Measurements from ENCODE around the gene SORCS2. TPM values are rescaled to one million over a fixed set of nuclear protein-coding genes. Genes with fewer than 3 reads are reported as not detected.

The SORCS2 gene
- polyA plus RNA-seq, 4 donors = 5.8 to 64.8 (median 8.9) TPM

- no peak for DNase-seq (ENCODE audit: low read depth in 4 of 4, low spot score in 3 of 4)
These were observed 420.1 kb downstream of the SORCS2 start for GRCh38 chr4:7612311-7612897.

GRCh38 chr4:7614350-7614949 is 422.1 kb downstream of the SORCS2 start:
- no peak for DNase-seq (ENCODE audit: low read depth in 4 of 4, low spot score in 3 of 4)

GRCh38 chr4:7616193-7616592 is 423.9 kb downstream of the SORCS2 start:
- no peak for DNase-seq (ENCODE audit: low read depth in 4 of 4, low spot score in 3 of 4)

- DNase-seq (ENCODE audit: low read depth in 4 of 4, low spot score in 3 of 4) = no peak
These were observed 426.0 kb downstream of the SORCS2 start for GRCh38 chr4:7618361-7618760.

- DNase-seq (ENCODE audit: low read depth in 4 of 4, low spot score in 3 of 4) = no peak
These were observed 427.9 kb downstream of the SORCS2 start for GRCh38 chr4:7620086-7620813.

GRCh38 chr4:7620814-7621176 is 428.5 kb downstream of the SORCS2 start:
- DNase-seq (ENCODE audit: low read depth in 4 of 4, low spot score in 3 of 4) = no peak

- DNase-seq (ENCODE audit: low read depth in 4 of 4, low spot score in 3 of 4) = no peak
These were observed 429.1 kb downstream of the SORCS2 start for GRCh38 chr4:7621252-7622035.

- no peak for DNase-seq (ENCODE audit: low read depth in 4 of 4, low spot score in 3 of 4)
These were observed 430.0 kb downstream of the SORCS2 start for GRCh38 chr4:7622371-7622770.

GRCh38 chr4:7623468-7623867 is 431.1 kb downstream of the SORCS2 start:
- DNase-seq (ENCODE audit: low read depth in 4 of 4, low spot score in 3 of 4) = no peak

GRCh38 chr4:7624396-7624980 is 432.1 kb downstream of the SORCS2 start:
- DNase-seq (ENCODE audit: low read depth in 4 of 4, low spot score in 3 of 4) = no peak

- no peak for DNase-seq (ENCODE audit: low read depth in 4 of 4, low spot score in 3 of 4)
These were observed 432.7 kb downstream of the SORCS2 start for GRCh38 chr4:7625071-7625470.

GRCh38 chr4:7626531-7626930 is 434.2 kb downstream of the SORCS2 start:
- no peak for DNase-seq (ENCODE audit: low read depth in 4 of 4, low spot score in 3 of 4)

GRCh38 chr4:7627251-7628250 is 435.2 kb downstream of the SORCS2 start:
- no peak for DNase-seq (ENCODE audit: low read depth in 4 of 4, low spot score in 3 of 4)

GRCh38 chr4:7628432-7628831 is 436.1 kb downstream of the SORCS2 start:
- no peak for DNase-seq (ENCODE audit: low read depth in 4 of 4, low spot score in 3 of 4)

GRCh38 chr4:7629501-7630254 is 437.3 kb downstream of the SORCS2 start:
- no peak for DNase-seq (ENCODE audit: low read depth in 4 of 4, low spot score in 3 of 4)

GRCh38 chr4:7630568-7631287 is 438.4 kb downstream of the SORCS2 start:
- no peak for DNase-seq (ENCODE audit: low read depth in 4 of 4, low spot score in 3 of 4)

GRCh38 chr4:7631288-7632014 is 439.1 kb downstream of the SORCS2 start:
- DNase-seq (ENCODE audit: low read depth in 4 of 4, low spot score in 3 of 4) = no peak

GRCh38 chr4:7632341-7632740 is 440.0 kb downstream of the SORCS2 start:
- DNase-seq (ENCODE audit: low read depth in 4 of 4, low spot score in 3 of 4) = no peak
